Activated CD8-positive, alpha-beta memory T cell treated with anti-CD3 and anti-CD28 coated beads for 1 hour (primary cell): ENCODE measurements around the gene EFS.
"Not testable (repeated sequence)": the region's sequence is repeated elsewhere in the genome, so short reads cannot be mapped to it uniquely, and the experiment has no call there.

Experiments used
- DNase-seq, 2 donors: peaks; one replicate each; pipeline ENCODE4 v3.0.0-alpha.2; 2020; ENCODE audit warnings: low read depth in 1 of 2; ENCODE audit errors: extremely low read depth in 1 of 2

Gene EFS

DNA sequence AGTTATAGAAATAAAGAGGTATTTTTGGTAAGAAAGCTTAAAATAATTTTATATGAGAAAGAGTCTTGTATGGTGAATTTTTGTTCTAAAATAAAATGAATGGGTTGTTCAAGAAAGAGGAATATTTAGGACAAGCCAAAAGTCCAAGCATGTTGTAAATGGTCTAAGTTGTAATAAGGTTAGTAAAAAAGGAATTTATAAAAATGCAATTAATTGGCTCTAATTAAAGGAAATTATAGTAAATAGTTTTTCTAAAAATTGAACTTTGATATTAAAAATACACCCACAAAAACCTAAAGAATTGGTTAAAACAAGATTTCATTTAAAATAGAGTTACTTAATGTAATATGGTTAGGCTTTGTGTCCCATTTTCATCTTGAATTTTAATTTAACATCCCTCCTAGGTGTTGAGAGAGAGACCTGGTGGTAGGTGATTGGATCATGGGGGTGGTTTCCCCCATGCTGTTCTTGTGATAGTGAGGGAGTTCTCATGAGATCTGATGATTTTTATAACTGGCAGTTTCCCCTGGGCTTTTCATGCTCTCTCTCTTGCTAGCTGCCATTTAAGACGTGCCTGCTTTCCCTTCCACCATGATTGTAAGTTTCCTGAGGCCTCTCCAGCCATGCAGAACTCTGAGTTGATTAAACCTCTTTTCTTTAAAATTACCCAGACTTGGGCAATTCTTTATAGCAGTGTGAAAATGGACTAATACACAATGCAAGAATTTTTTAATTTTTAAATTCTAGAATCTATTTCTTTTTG lies 25.3 kb downstream of the EFS start:
- no peak for DNase-seq

DNA sequence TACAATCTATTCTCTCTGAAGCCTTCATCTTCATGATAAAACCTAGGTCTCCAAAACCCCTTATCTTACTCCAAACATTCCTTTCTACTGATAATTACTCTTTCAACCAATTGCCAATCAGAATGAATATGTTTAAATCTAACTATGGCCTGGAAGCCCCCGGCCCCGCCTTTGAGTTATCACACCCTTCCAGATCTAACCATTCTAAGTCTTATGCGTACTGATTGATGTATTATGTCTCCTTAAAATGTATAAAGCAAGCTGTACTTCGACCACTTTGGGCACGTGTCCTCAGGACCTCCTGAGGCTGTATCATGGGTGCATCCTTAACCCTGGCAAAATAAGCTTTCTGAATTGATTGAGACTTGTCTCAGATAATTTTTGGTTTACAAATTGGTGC lies 29.3 kb downstream of the EFS start:
- no peak for DNase-seq

DNA sequence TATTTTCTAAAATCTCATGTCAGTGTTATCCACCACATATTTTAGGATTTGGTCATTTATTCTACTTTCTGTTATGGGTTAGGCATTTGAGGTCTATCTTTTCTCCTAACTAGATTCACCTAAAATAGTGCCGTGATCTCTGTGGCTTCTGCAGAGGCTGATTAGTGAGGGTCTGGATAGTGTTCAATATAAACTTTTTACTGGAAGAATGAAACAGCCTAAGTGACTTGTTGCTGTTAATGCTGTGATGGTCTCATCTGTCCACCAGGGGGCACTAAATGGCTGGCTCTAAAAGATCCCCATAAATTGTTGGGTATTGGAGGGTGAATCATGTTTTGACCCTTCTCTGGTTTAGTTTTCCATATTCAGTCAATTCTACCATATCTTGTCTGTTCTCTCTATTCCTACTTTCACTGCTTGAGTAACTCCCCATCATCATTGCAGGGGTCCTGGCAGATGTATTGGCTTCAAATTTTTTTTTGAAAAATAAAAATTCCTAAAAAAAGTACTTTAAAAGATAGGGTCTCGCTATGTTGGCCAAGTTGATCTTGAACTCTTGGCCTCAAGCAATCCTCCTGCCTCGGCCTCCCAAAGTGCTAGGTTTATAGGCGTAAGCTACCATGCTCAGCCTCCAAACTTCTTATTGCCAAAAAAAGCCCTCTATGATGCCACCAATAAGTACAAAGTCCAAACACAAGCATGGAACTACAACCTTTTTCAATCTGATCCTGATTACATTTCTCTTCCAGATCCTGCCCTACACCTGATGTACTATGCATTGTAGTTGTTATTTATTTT lies 36.8 kb downstream of the EFS start:
- DNase-seq: peak; percentile 35 to 45

DNA sequence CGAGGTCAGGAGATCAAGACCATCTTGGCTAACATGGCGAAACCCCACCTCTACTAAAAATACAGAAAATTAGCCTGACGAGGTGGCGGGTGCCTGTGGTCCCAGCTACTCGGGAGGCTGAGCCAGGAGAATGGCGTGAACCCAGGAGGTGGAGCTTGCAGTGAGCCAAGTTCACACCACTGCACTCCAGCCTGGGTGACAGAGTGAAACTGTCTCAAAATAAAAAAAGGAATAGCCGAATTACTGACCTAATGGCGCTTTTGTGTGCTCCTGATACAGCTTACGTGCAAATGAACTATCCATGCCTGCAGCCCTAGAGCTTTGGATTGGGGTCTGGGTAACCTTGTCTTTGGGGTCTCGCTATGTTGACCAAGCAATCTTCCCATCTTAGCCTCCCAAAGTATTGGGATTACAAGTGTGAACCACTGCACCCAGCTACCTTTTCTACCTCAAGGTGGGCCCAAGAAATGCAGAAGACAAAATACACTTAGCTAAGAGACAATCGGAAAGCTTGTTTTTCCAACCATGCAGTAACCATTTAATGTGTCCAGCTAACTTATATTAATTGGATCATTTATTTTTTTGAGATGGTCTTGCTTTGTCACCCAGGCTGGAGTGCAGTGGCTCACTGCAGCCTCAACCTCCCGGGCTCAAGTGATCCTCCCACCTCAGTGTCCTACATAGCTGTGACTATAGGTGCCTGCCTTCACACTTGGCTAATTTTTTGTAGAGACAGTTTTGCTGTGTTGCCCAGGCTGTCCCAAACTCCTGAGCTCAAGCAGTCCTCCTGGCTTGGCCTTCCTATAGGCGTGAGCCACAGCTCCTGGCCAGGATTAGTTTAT lies 38.3 kb downstream of the EFS start:
- no peak for DNase-seq

DNA sequence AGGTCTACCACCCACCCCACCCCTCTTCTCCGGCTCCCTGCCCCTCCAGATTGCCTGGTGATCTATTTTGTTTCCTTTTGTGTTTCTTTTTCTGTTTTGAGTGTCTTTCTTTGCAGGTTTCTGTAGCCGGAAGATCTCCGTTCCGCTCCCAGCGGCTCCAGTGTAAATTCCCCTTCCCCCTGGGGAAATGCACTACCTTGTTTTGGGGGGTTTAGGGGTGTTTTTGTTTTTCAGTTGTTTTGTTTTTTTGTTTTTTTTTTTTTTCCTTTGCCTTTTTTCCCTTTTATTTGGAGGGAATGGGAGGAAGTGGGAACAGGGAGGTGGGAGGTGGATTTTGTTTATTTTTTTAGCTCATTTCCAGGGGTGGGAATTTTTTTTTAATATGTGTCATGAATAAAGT lies 39.2 kb downstream of the EFS start:
- DNase-seq: not testable (repeated sequence)

DNA sequence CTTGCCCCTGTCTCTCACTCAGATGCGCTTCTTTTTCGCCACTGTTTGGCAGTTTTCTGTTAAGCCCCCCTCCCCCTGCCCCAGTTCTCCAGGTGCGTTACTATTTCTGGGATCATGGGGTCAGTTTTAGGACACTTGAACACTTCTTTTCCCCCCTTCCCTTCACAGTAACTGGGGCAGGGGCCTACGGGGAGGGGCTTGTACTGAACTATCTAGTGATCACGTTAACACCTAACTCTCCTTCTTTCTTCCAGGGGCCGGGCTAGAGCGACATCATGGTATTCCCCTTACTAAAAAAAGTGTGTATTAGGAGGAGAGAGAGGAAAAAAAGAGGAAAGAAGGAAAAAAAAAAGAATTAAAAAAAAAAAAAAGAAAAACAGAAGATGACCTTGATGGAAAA lies 40.0 kb downstream of the EFS start:
- no peak for DNase-seq

DNA sequence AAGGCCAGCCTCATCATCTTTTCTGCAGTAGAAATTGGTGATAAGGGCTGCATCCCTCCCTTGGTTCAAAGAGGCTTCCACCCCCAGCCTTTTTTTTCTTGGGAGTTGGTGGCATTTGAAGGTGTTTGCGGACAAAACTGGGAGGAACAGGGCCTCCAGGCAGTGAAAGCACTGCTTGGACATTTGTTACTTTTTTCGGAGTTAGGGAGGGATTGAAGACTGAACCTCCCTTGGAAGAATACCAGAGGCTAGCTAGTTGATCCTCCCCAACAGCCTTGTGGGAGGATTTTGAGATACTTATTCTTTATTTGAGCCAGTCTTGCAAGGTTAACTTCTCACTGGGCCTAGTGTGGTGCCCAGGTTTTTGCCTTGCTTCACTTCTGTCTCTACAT lies 40.5 kb downstream of the EFS start:
- DNase-seq: no peak

DNA sequence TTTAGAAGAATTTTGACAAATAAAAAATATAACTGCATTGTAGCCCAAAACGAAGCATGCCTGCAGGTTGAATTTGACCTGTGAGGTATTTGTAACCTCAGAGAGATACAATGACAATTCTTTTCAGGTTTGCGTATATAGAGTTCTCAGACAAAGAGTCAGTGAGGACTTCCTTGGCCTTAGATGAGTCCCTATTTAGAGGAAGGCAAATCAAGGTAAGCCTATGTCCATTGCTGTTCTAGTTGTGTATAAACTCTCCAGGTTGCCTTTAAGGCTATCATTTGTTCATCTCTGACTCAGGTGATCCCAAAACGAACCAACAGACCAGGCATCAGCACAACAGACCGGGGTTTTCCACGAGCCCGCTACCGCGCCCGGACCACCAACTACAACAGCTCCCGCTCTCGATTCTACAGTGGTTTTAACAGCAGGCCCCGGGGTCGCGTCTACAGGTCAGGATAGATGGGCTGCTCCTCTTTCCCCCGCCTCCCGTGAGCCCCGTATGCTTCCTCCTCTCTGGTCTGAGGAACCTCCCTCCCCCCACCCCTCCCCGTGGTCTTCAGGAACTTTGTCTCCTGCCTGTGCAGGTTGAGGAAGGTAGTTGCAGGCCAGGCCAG lies 41.0 kb downstream of the EFS start:
- no peak for DNase-seq

DNA sequence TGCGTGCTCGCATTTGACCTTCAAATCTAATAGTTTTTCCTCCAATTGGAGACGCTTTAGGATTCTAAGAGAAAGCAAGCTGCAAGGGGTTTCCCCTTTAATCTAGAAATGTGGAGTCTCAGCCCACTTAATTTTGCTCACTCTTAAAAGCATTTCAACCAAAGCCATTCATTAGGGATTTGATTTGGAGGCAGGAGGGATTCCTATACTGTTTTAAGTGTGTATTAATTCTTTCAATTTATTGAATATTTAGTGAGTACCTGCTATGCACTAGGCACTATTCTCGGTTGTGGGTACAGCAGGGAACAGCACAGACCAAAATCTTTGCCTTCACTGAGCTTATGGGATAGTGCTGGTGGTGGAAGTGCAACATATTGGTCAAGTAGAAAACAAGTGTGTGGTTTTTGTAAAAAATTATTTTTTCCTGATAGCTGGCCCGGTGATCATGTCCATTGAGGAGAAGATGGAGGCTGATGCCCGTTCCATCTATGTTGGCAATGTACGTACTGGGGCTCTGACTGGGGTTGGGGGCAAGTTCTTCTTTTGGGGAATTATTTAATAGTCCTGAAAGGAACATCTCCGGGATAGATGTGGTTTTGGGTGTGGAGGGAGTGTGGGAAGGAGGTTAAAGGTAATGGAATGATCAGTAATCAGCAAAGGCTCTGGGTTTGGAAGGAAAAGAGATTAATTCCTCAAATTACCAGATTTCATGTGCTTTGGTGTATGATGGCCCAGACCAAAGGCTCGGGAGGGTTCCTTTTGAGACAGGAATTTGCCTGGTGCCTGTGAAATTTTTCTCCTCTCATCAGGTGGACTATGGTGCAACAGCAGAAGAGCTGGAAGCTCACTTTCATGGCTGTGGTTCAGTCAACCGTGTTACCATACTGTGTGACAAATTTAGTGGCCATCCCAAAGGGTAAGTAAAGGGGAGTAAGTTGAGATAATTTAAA lies 42.1 kb downstream of the EFS start:
- no peak for DNase-seq

DNA sequence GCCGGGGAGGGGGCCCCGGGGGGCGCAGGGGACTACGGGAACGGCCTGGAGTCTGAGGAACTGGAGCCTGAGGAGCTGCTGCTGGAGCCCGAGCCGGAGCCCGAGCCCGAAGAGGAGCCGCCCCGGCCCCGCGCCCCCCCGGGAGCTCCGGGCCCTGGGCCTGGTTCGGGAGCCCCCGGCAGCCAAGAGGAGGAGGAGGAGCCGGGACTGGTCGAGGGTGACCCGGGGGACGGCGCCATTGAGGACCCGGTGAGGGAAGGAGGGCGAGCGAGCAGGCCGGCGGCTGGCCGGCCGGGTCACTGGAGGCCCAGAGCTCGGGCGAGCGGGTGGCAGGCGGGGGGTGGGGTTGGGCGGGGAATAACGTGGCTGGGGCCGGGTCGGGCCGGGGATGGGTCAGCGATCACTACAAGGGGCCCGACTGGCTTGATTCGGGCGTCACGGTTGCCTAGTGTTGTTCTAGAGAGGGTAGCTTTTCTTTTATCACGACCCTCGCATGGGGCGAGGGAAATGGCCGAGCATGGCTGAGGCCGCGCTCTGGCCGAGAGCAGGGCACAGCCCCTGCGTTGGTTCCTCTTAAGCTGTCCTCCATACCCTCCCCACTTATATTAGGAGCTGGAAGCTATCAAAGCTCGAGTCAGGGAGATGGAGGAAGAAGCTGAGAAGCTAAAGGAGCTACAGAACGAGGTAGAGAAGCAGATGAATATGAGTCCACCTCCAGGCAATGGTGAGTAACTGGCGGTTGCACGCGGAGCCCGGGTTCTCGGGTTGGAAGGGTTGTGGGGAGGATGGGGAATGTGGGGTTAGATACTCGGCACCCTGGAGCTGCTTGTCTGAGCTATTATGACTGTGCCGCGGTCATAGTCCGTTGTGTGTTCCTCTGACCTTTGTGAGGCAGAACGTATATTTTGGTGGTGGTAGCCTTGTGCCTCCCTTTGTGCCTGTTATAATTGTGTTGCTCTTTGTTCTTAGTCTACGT lies 43.1 kb downstream of the EFS start:
- no peak for DNase-seq

DNA sequence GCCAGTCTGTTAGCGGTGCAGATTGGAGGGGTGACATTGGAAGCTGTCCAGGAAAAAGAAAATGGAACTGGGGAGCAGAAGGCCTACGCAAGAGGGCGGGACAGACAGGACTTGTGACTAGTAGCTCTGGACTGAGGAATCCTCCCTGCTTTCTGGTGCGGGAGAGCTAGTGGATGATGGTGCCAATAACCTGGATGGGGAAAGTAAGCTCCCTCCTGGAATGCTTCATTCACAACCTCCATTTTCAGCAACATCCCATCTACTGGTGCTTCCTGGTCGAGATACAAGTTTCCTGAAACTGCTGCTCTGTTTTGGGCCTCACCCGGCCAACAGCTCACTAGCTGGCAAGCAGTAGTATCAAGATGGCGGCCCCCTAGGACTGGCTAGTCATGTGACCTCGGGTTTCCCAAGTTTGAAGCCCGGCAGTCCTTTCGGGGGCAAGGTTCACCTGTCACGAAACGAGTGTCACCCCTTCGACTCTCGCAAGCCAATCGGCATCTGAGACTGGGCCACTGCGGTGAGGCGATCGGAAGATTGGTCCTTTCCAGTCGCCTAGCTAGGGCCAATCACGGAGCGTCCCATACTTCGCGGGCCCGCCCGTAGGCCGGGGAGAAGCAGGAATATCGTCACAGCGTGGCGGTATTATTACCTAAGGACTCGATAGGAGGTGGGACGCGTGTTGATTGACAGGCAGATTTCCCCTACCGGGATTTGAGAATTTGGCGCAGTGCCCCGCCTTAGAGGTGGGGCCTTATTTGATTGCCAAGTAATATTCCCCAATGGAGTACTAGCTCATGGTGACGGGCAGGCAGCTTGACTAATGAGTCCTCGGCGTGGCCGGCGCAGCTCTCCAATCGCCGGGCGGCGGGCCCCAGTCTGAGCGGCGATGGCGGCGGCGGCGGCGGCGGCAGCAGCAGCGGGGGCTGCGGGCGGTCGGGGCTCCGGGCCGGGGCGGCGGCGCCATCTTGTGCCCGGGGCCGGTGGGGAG lies 44.1 kb downstream of the EFS start, which contains the start of gene PABPN1:
Gene PABPN1 (plus strand): TSS at position 874 of the 988 bp plus-strand sequence. CDS start 13 bp downstream, at position 887.
- peak; percentile 90 to 96 for DNase-seq

DNA sequence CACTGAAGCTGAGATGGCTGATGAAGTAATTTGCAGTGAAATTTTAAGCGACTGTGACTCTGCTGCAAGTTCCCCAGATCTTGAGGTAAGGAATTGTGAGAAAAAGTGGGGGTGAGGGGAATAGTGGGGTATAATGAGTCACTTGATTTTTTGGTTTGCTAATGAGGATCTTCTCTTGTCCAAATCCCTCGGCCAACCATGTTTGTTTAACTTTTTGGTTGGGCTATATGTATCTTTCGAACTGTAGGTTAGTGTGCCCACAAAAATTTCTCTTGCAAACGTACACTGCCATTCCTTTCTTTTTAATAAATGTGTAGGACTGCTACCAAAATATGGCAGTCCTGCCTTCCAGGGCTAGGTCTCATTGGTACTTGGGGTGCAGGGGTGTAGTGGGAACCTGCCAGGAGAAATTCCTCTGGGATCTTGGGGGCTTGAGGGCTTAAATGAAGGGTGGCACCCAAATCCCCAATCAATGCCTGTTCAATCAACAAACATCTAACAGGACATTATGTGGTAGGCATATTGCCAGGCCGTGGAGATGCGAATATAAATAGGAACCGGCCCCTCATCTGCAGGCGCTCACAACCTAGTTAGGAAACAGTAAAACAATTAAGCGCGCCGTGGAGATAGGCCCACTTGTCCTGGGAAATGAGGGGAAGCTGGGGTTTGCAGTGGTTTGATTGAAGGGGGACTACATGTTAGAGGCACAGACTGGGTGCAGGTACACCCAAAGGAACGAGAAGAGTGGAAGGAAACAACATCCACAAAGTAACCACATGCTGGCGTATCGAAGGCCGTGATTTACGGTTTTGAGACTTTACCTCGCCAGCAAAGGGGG lies 45.0 kb downstream of the EFS start:
- DNase-seq: no peak

DNA sequence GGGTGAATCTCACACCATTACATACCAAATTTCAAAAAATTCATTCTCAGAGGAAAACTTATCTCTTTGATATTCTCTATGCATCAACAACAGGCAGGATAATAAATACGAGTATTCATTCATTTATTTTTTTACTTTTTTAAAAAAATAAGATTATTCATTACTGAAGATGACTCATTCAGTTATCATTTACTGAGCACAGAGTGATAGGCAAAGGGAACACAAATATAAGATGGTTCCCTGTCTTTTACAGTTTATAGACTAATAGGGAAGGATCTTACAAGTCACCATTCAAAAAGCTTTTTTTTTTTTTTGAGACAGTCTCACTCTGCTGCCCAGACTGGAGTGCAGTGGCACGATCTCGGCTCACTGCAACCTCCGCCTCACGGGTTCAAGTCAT lies 48.7 kb downstream of the EFS start:
- no peak for DNase-seq

DNA sequence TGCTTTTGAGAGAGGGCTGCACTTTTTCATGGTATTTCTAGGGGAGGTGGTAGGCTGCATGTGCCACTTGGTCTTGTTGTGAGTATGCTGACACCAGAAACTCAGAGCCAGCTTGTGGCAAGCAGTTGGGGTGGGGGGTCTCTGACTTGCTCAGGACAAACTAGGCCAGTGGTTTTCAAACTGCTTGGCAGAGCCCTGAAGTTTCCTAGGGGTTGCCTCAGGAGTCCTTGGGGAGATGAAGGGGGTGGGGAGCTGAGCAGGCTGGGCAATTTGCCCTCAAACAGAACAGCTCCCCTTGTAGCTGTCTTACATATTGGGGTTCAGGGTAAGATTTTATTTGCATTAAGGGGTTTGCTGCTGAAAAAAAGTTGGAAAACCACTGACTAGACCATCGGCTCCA lies 54.4 kb downstream of the EFS start:
- DNase-seq: no peak

DNA sequence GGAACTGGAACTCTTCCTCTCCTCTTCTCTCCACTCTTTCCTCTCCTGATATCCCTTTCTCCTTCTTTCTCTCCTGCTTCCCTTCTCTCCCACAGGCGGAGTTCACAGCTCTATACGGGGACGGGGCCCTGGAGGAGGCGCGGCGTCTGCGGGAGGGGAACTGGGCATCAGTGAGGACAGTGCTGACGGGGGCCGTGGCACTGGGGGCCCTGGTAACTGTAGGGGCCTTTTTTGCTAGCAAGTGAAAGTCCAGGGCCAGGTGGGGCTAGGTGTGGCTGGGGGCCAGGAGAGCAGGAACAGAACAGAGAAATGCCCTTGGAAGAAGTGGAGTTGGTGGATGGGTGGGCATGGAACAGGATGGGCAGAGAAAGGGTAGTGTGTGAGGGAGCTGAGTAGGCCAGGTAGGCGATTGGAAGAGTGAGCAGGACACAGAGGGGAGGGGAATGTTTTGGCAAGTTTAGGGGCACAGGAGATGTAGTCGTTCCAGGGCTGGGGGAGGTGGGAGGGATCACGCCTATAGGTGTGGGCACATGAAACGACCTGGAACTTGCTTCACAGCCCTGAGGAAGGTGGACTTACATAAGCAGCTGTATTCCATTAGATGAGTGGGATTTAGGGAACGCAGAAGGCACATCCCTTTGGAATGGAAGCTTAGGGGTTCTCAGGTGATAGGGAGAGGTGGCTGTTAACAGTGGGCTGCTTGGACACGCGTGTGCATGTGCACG lies 56.1 kb downstream of the EFS start:
- DNase-seq: no peak
